Epithelial cell of esophagus (primary cell): ENCODE measurements around the gene DYSF.

Experiments used
- DNase-seq: peaks from one replicate; pipeline ENCODE4 v3.0.0; 2010; ENCODE audit warnings: low read depth
- H3K4me3 ChIP-seq: 2 replicates; pipeline ENCODE4 v1.5.1; 2011; ENCODE audit warnings: mild to moderate bottlenecking, low read length, control low read depth
- CTCF ChIP-seq: IDR thresholded peaks from 2 replicates; pipeline ENCODE4 v1.5.1; 2011; ENCODE audit warnings: low read depth, mild to moderate bottlenecking, low read length, control low read depth, inconsistent platforms; ENCODE audit not compliant: insufficient read depth; ENCODE audit errors: missing control alignments

Gene DYSF

GRCh38 chr2:71685073-71685848 lies 231.9 kb downstream of the DYSF start:
- no peak for DNase-seq

GRCh38 chr2:71685941-71686611 lies 232.7 kb downstream of the DYSF start:
- TF ChIP-seq CTCF: no peak
- DNase-seq: no peak
- no peak overlapping the region for H3K4me3 ChIP-seq

More at GRCh38 chr2:71685073-71685848, 231.9 kb downstream of the DYSF start:
- TF ChIP-seq CTCF: no peak
- no peak overlapping the region for H3K4me3 ChIP-seq

GRCh38 chr2:71686781-71687180 lies 233.4 kb downstream of the DYSF start:
- no peak for DNase-seq
- TF ChIP-seq CTCF: no peak
- no peak overlapping the region for H3K4me3 ChIP-seq

GRCh38 chr2:71687412-71687811 lies 234.1 kb downstream of the DYSF start:
- no peak for DNase-seq
- no peak overlapping the region for H3K4me3 ChIP-seq
- no peak for TF ChIP-seq CTCF

GRCh38 chr2:71688530-71688929 lies 235.2 kb downstream of the DYSF start:
- no peak for TF ChIP-seq CTCF
- no peak for DNase-seq
- H3K4me3 ChIP-seq: no peak overlapping the region

GRCh38 chr2:71689393-71689792 lies 236.0 kb downstream of the DYSF start:
- no peak for DNase-seq
- TF ChIP-seq CTCF: no peak
- H3K4me3 ChIP-seq: no peak overlapping the region
